HEK293T (cell line): ENCODE measurements around the gene E2F7.

Source experiments
- BHLHE40 ChIP-seq: fragments of 450-650 bp; IDR thresholded peaks from 2 replicates; pipeline ENCODE4 v1.6.1; 2016; ENCODE audit warnings: mild to moderate bottlenecking, moderate library complexity, borderline replicate concordance
- CTBP1 ChIP-seq: fragments of 450-650 bp; IDR thresholded peaks from 2 replicates; pipeline ENCODE4 v1.6.1; 2016; ENCODE audit warnings: borderline replicate concordance
- ELF4 ChIP-seq: fragments of 450-650 bp; IDR thresholded peaks from 2 replicates; pipeline ENCODE4 v1.6.1; 2017; ENCODE audit warnings: antibody characterized with exemption
- FOXA1 ChIP-seq: fragments of 450-650 bp; IDR thresholded peaks from 2 replicates; pipeline ENCODE4 v1.6.1; 2016; ENCODE audit warnings: mild to moderate bottlenecking
- FOXK2 ChIP-seq: fragments of 450-650 bp; IDR thresholded peaks from 2 replicates; pipeline ENCODE4 v1.6.1; 2016; ENCODE audit warnings: mild to moderate bottlenecking
- FOXM1 ChIP-seq: fragments of 450-650 bp; IDR thresholded peaks from 2 replicates; pipeline ENCODE4 v1.6.1; 2017; ENCODE audit warnings: mild to moderate bottlenecking, borderline replicate concordance
- HDGF ChIP-seq: fragments of 450-650 bp; IDR thresholded peaks from 2 replicates; pipeline ENCODE4 v1.6.1; 2017; ENCODE audit warnings: antibody characterized with exemption, borderline replicate concordance
- NFRKB ChIP-seq: fragments of 450-650 bp; IDR thresholded peaks from 2 replicates; pipeline ENCODE4 v1.6.1; 2016; ENCODE audit warnings: mild to moderate bottlenecking, moderate library complexity
- PKNOX1 ChIP-seq: fragments of 450-650 bp; IDR thresholded peaks from 2 replicates; pipeline ENCODE4 v1.6.1; 2016
- SP1 ChIP-seq: fragments of 450-650 bp; IDR thresholded peaks from 2 replicates; pipeline ENCODE4 v1.6.1; 2017
- SUZ12 ChIP-seq: fragments of 450-650 bp; IDR thresholded peaks from 2 replicates; pipeline ENCODE4 v1.6.1; 2016; ENCODE audit warnings: mild to moderate bottlenecking
- TARDBP ChIP-seq: fragments of 450-650 bp; IDR thresholded peaks from 2 replicates; pipeline ENCODE4 v1.6.1; 2016
- ZNF384 ChIP-seq: fragments of 450-650 bp; IDR thresholded peaks from 2 replicates; pipeline ENCODE4 v1.6.1; 2016

GRCh38 chr12:77053259-77053658 lies 12.1 kb downstream of the E2F7 start:
- no peak for TF ChIP-seq FOXK2
- no peak for TF ChIP-seq BHLHE40
- no peak for TF ChIP-seq CTBP1
- no peak for TF ChIP-seq TARDBP
- TF ChIP-seq SUZ12, result no peak
- TF ChIP-seq HDGF, result no peak
- TF ChIP-seq FOXM1, result no peak
- no peak for TF ChIP-seq ELF4
- TF ChIP-seq FOXA1, result no peak
- TF ChIP-seq ZNF384, result no peak
- no peak for TF ChIP-seq SP1
- no peak for TF ChIP-seq NFRKB
- no peak for TF ChIP-seq PKNOX1
